GM21390 (cell line): ENCODE measurements around the gene ZBTB16.

Experiments used
- ATAC-seq: cut with Tn5 transposase; IDR thresholded peaks from one replicate; pipeline ENCODE4 v1.9.1; 2021; ENCODE audit not compliant: unreplicated experiment

ZBTB16 gene

DNA sequence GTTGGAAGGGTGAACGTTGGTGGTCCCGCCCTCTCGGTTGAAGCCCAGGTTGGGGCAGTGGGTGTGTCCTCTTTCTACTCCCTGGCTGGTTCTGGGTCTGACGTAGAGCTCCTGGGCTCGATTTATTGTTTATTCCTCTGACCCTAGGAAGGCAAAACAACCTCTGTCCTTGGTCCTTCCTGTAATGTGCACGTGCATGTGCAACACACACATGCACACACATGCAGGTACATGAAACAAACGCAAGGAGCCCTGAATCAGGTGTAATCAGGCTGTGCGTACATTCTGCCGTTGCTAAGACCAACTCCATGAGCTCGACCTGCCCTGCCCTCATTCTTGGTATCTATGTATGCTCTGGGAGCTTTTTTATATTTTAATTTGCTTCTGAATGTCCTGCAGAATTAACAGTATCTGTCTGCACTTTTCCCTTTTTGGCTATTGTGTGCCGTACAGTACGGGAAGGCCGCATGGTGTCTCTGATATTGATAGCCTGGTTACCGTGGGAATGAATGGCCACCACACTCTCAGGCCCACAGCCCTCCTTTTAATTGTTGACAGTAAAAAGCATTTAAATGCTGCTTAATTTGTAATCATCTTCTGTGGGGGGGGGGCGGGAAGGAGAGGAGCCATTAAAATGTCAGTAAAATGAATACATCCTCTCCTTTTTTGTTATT lies 170.7 kb downstream of the ZBTB16 start:
- no peak for ATAC-seq

DNA sequence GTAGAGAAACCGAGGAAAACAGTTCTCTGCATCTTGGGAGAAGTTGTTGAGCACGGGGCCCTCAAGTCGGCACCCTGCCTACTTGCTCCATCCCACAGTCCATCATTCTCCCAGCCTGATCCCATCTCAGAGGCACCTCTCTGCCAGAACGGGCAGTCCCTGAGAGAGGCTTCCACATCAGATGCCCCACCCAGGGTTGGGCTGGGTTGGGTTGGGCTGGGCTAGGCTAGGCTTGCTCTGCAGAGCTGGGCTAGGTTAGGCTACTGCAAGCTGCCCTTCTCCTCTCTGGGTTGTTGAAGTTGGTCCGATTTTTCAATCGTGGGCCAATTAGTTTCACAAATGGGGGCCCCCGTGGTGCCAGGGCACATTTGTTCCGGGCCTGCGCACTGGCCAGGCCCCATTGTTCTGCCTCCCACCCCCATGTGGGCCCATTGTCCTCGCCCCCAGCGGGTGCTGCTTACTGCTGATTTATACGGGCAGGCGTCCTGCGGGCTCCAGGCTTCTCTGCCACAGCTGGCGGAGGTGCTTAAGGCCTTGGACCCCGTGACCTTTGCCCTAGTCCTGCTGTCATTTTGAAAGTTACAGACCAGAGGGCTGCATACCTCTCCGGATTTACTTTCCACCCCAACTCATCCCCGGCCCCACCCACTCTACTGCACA lies 173.0 kb downstream of the ZBTB16 start:
- ATAC-seq = no peak

DNA sequence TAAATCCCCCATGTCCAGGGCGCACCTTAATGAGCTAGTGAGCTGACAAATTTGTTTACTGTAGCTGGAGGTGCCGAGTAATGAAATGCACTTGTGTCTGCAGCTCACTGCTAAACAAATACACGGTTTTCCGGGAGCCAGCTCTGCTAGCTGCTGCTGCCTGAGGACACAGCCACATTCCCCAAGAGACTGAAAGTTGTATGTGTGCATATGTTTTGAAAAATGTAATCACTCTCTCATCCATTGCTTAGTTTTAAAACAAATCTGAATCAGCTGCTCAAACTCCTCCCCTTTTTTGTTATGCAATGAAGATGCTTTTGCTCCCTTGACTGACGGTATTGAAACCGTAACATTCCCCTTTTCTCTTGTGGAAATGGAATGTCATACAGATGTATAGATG lies 174.2 kb downstream of the ZBTB16 start:
- no peak for ATAC-seq

DNA sequence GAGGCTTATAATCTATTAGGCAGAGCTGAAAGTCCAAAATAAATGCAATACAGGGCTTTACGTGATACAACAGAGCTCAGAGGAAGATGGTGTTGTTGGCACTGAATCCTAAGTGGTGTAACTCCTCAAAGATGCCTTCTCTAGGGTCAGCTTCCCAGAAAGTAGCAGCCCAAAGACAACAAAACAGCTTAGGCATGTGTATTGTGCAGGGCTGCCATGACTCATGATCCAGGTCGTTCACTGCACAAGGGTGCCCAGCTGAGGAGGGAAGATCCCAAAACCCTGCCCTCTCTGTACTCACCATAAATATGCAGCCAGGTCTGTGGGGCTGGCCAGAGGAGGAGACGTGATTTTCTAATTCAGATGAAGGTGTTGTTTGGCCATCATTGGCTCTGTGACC lies 177.3 kb downstream of the ZBTB16 start:
- ATAC-seq = no peak

DNA sequence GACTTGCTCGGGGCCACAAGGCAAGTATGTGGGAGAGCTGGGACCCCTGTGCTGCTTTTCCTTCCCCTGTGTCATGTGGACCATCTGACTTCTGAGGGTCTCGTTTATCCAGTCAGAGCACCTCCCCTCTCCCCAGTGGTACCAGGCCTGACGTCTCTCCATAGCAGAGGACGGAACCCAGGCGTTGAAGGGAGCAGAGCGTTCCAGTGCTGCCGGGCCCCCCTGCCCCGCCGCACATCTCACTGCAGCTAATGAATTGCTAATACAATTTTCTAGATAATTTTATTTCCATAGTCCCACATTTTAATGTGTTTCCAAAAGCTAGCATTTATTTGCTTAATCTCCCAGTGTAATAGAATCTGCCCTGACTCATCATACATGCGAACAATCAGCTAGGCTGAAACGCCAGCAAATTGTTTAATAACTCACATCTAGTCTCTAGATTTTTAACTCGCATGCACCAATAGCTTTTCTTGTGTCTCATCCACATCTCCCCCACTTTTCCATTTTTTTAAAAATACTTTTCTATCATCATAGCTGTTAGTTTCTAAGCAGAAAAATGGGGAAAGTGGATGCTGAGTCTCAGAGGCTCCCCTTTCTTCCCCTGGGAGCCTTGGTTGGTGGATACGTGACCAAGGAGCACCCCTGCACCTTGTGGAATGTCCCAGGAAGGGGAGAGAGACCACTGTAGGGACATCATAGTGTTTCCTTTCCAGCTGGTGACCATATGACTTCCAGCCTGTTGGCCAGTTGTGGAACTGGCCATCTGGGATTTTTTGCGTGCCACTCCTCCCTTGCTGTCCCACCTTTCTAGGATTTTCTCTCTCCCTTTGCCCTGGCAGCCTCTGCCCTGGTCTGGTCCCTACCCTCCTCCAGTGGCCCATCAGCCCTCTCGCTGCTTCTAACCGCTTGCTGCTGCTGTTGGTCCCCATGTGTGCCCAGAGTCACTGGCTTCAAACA lies 178.1 kb downstream of the ZBTB16 start:
- no peak for ATAC-seq

DNA sequence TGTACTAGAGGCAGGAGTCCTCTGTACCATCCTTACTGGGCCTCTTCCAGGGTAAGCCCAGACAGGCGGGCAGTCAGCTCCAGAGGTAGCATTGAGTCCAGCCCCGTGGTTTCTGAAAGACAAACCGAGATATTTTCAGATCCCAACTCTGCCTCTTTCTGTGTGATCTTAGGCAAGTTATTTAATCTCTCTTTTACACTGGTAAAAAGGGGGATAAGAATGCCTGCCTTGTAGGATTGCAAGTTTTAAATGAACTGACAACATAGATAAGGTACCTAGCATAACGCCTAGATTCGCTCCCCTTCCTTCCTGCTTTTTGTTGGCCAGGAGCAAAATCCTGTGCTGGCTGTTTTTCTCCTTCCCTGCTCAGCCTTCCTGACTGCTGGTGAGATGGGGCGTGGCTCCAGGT lies 180.2 kb downstream of the ZBTB16 start:
- no peak for ATAC-seq

DNA sequence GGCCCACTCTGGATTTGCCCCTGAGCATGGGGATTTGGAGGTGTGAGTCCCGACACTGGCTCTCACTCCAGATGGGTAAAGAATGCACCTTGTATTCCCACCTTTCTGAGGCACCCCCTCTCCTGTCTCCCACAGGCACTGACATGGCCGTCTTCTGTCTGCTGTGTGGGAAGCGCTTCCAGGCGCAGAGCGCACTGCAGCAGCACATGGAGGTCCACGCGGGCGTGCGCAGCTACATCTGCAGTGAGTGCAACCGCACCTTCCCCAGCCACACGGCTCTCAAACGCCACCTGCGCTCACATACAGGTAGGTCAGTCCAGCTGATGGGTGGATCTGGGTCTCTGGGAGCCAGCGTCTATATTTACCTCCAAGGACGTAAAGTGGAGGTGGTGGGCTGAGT lies 182.5 kb downstream of the ZBTB16 start:
- no peak for ATAC-seq

DNA sequence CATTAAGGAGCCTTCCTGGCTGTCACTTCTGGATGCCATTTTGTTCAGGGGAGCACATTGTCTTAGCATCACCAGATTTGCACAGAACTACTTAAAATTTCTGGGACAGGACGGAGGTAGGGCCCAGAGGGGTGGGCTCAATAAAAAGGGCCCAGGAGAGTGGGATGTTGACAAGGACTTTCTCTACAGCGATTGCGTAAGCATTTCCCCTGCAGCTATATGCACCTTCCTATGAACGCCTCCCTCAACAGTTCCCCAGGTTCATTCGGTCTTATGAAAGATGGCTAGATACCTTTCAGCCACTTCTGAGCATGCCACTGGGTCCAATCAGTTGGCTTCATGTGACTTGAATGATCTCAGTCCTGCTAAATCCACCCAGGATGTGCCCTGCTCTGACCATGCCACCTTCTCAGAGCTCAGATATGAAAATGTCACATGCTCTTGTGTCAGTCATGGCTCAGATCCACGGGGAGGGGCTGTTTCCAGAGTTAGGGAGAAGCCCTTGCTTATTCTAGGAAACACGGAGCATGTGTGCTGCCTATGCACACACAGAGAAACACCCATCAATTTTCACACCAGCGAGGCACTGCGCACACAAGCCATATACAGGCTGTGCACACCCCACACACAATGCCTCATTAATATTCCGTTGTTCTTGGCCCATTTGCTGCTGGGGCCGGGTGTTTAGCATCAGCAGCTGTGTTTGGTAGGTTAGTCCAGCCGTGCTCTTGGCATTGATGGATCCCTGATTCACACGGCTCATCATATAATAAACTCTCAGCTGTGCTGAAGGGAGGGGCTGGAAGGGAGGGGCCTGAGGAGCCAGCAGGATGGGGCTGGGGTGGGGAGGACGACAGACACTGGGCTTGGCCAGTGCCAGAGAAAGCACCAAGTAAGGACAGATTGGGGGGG lies 184.2 kb downstream of the ZBTB16 start:
- no peak for ATAC-seq

DNA sequence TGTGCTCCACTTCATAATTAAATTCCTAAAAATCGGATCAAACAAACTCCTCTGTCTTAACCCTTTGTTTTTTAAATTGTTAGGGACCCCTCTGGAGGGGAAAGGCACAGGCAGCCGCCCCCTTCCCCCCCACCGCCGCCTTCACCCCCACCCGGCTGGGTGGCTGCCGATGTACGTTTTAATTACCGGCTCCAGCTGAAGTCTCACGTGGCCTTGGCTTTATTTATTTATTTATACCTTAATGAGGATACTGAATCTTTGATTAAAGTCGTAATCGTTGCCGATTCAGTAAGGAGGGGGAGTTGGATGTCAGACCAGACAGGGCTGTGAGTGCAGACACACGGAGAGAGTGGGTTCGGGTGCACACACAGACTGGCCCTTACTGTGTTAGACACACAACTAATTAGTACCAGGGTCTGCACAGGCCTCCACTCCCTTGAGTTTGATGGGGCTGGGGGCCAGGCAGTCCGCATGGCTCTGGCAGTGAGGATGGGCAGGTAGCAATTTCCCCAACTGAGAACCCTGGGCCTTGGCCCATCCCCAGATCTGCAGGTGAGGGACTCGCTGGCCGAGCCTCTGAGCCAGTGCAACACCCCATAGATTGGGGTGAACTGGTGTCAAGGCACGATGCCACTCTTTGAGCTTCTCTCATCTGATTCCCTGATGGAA lies 185.3 kb downstream of the ZBTB16 start:
- no peak for ATAC-seq

DNA sequence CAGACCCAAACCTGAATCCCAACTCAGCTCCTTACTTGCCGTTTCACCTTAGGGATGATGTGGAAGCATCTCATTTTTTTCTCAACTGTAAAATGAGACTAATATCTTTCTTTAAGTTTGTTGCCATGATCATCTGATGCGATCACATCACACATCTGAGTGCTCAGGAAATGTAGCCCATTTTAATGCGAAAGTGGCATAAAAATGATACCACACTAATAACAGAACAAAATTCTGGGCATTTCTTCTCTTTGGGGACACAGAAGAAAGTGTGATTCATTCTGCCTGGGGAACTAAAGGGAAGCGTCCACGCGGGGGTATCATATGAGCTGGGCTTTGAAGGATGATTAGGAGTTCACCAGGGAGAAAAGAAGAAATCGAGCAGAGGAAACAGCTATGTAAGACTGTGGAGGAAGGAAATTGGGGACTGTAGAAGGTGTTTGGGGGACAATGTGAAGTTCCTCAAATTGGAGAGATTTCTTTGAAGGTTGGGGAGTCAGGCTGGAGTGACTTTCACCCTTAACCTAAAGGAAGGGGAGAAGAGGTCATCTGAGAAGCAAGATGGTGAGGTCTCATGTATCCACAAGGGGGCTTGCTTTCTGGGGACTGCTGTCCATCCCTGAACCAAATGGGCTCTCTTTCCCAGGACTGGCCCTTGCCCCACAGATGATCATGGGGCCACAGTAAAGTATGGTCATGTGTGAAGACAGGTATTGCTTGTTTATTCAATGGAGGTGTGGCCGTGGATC lies 187.0 kb downstream of the ZBTB16 start:
- ATAC-seq = no peak

DNA sequence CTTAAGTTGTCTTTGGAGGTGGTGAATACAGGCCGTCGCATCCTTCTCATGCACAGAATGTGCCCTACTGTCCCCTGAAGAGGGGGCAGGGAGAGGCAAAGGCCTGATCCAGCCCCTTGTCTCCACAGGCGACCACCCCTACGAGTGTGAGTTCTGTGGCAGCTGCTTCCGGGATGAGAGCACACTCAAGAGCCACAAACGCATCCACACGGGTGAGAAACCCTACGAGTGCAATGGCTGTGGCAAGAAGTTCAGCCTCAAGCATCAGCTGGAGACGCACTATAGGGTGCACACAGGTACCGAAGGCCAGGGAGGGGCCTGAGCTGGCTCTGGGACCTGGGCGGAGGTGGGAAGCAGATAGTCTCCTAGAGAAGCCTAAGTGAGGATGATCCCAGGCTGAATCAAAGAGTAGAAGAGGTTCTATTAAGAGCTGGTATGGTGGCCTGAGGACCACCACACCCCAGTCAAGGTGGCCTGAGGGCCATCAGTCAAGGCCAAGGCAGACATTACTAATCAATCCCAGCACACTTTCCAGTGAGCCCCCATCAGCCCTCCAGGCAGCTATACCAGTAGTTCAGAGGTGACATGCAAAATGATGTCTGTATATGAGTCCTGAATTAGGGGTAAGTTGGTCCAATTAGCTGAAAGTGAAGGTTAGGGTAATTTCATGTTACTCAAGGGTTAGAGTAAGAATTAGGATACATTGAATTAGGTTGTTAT lies 187.7 kb downstream of the ZBTB16 start:
- no peak for ATAC-seq

DNA sequence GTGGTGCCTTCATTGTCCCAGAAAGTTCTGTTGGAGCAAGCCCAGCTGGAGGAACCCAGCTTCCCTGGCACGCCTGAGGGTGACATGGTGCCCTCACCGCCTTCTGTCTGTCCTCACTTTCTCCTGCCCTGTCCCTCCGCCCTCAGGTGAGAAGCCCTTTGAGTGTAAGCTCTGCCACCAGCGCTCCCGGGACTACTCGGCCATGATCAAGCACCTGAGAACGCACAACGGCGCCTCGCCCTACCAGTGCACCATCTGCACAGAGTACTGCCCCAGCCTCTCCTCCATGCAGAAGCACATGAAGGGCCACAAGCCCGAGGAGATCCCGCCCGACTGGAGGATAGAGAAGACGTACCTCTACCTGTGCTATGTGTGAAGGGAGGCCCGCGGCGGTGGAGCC lies 190.7 kb downstream of the ZBTB16 start:
- no peak for ATAC-seq

DNA sequence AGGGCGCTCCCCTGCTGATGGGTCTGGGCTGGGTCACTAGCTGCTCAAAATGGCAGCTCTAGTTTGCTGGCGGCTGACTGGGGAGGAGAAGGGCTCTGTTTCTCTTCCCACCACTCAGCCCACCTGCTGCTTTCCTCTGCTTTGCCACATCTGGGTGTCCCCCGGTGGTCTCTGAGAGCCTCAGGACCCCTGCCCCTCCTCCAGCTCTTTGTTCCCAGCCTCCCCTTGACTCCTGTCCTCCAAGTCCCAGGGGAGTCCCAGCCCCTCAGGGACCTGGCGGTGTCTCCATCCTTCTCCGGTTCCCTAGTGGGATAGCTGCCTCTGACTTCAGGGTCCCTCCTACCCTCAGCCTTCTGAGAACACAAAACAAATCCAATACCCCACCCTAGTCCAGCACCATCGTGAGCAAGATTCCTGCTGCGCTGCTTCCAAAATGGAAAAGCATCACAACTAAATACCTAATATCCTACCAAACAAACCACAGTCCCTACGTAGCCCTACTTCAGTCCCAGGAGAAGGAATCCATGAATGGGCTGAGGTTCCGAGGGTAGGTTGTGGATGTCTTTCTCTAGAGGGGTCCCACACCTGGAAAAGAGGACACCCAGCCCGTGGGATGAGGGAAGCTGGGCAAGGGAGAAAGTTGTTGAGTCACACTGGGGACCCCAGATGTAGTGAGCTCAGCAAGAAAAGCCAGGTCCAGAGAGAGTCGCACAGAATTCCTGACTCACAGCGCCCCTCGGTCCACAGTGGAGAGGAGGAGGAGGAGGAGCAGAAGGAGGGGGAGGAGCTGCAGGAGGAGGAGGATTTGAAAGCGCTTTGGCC lies 191.7 kb downstream of the ZBTB16 start:
- ATAC-seq = no peak

DNA sequence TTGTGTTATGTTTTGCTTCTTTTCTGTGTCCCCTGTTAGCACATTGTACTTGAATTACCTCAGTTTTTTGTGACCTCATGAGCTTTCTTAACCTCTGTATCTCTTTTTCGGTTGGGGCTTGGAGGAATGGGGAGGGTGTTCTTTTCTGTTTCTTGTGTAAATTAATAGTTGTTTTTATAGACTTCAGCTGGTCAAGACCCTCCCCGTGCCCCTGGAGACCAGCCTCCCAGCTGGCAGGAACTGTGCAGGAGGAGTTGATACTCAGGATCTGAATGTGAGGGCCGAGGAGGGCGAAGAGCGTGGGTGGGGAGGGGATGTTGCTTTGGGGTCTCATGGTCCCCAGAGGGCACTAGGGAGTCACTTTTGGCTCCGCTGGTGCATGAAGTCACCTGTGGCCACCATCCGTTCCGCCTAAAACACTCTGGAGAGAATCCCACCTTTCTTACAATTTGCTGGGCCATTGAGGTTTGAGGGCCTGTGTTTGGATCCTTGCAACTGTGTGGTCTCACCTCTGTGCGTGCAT lies 192.4 kb downstream of the ZBTB16 start:
- no peak for ATAC-seq

DNA sequence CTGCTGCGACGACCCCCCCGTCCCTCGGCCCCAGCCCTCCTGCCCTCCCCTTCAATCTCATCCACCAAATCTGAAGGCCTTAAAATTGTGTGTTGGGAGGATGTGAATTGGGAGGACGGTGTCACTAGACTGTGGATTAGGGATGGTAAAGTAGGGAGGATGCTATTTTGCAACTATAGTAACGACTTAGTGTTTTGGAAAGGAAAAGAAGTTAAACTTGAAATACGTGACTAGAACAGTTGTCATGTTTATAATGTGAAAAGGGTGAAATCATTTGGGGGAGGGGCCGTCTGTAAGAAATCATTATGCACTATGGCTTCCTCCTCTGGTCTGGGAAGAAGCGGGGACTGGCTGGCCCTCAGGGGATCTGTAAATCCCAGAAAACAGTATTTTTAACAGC lies 193.3 kb downstream of the ZBTB16 start:
- ATAC-seq = no peak

DNA sequence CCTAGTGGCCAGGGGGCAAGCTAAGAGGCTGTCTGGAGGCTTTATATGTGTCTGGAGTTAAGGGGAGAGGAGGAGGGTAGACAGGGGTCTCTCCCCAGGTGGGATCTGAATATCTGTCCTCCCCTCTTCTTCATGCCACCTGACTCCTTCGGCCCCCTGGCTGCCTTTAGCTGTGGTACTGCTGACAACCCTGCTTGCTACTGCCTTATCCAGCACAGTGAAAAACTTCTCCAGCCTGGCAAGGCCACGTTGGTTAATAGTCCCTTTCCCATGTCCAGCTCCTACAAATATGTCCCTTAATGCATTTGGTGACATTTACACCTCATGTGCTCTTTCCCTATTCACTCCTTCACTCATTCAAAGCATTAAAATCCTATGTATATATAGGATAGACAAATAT lies 194.3 kb downstream of the ZBTB16 start:
- ATAC-seq = no peak

DNA sequence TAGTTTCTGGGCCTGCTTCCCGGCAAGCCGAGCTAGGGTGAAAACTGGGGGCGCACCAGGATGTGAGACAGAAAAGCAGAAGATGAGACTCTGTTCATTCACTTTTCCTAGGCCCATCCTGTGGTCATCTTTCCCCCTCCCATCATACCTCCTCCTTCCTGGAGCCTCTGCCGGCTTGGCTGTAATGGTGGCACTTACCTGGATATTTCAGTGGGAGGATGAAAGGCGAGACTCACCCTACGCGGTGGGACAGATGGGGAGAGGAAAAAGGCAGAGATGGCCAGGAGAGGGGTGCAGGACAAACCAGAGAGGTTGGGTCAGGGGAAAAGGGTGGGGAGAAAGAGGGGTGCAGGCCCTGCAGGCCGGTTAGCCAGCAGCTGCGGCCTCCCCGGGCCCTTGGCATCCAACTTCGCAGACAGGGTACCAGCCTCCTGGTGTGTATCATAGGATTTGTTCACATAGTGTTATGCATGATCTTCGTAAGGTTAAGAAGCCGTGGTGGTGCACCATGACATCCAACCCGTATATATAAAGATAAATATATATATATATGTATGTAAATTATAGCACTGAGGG lies 195.1 kb downstream of the ZBTB16 start:
- ATAC-seq = no peak
